H1 (cell line): ENCODE measurements around the gene ADGRL3. TPM values are rescaled to one million over a fixed set of nuclear protein-coding genes. Genes with fewer than 3 reads are reported as not detected.

Source experiments
- CTCF ChIA-PET: fragments of 300-600 bp; sonication (Branson Sonifier 250); formaldehyde crosslinking; loops from one replicate; lab custom pipeline; 2021; ENCODE audit not compliant: partially characterized antibody; lab: Charles Lee
- POLR2A ChIA-PET: fragments of 300-600 bp; sonication (Branson Sonifier 250); formaldehyde crosslinking; loops from one replicate; lab custom pipeline; 2021; ENCODE audit warnings: inconsistent platforms; ENCODE audit not compliant: partially characterized antibody; lab: Charles Lee
- DNase-seq, 2 experiments: peaks; one replicate each; pipeline versions ENCODE4 v3.0.0 to v3.0.0-alpha.2; 2010 to 2022; ENCODE audit warnings: low spot score in 2 of 2, low read depth in 1 of 2, mixed read lengths in 1 of 2
- FAIRE-seq: peaks from 2 replicates; lab custom pipeline; 2011; peaks lifted over from hg19 to GRCh38; lab: Jason Lieb, UNC
- H2AFZ ChIP-seq: 2 replicates; pipeline ENCODE4 v1.8.1; 2012; ENCODE audit warnings: low read length, inconsistent platforms
- H2AK5ac ChIP-seq: 2 replicates; pipeline ENCODE4 v1.6.1; 2013; ENCODE audit warnings: low read depth, low read length
- H2BK120ac ChIP-seq: replicated peaks from 2 replicates; pipeline ENCODE3; 2013; ENCODE audit warnings: low read depth, low read length, inconsistent platforms
- H2BK12ac ChIP-seq: 2 replicates; pipeline ENCODE4 v1.6.1; 2013; ENCODE audit warnings: low read depth, low read length
- H2BK15ac ChIP-seq: 2 replicates; pipeline ENCODE4 v1.6.1; 2013; ENCODE audit warnings: low read length
- H2BK20ac ChIP-seq: 2 replicates; pipeline ENCODE4 v1.6.1; 2013; ENCODE audit warnings: low read length
- H2BK5ac ChIP-seq: 2 replicates; pipeline ENCODE4 v1.6.1; 2013; ENCODE audit warnings: low read depth, low read length
- H3K14ac ChIP-seq: 2 replicates; pipeline ENCODE4 v1.6.1; 2013; ENCODE audit warnings: inconsistent platforms; ENCODE audit not compliant: insufficient read length
- H3K18ac ChIP-seq: 2 replicates; pipeline ENCODE4 v1.6.1; 2013; ENCODE audit warnings: low read length; ENCODE audit errors: extremely low read depth
- H3K23ac ChIP-seq: 2 replicates; pipeline ENCODE4 v1.6.1; 2013; ENCODE audit warnings: inconsistent platforms; ENCODE audit not compliant: insufficient read length
- H3K23me2 ChIP-seq: 2 replicates; pipeline ENCODE4 v1.6.1; 2013; ENCODE audit warnings: low read depth, low read length
- H3K27ac ChIP-seq: 2 replicates; pipeline ENCODE4 v1.6.1; 2011; ENCODE audit warnings: low read depth, low read length, inconsistent platforms
- H3K27me3 ChIP-seq, 4 experiments: replicated peaks in 1 of 4; 1 replicate in 1 of 4; 2 replicates in 3 of 4; pipeline versions ENCODE4 v1.6.1 to v1.8.1; 2011 to 2013; ENCODE audit warnings: low read length in 3 of 4, mild to moderate bottlenecking in 3 of 4, inconsistent platforms in 2 of 4, mixed read lengths in 2 of 4, moderate library complexity in 1 of 4; ENCODE audit not compliant: control insufficient read depth in 3 of 4, insufficient read depth in 3 of 4; ENCODE audit errors: extremely low read depth in 1 of 4
- H3K36me3 ChIP-seq, 4 experiments: 2 replicates each; pipeline versions ENCODE4 v1.6.1 to v1.8.1; 2011 to 2013; ENCODE audit warnings: mild to moderate bottlenecking in 4 of 4, low read length in 3 of 4, moderate library complexity in 2 of 4, control low read depth in 1 of 4, inconsistent platforms in 1 of 4; ENCODE audit not compliant: insufficient read depth in 4 of 4, control insufficient read depth in 2 of 4
- H3K4ac ChIP-seq: replicated peaks from 2 replicates; pipeline ENCODE3; 2013; ENCODE audit warnings: low read length, low read depth, mixed read lengths, inconsistent platforms; ENCODE audit not compliant: insufficient read length
- H3K4me1 ChIP-seq, 4 experiments: replicated peaks in 1 of 4; 1 replicate in 1 of 4; 2 replicates in 3 of 4; pipeline versions ENCODE4 v1.6.1 to v1.8.1; 2011 to 2013; ENCODE audit warnings: low read length in 3 of 4, inconsistent platforms in 2 of 4, mixed read lengths in 1 of 4; ENCODE audit not compliant: insufficient read depth in 4 of 4, control insufficient read depth in 3 of 4
- H3K4me2 ChIP-seq, 2 experiments: 2 replicates each; pipeline versions ENCODE4 v1.6.1 to v1.8.1; 2011 to 2013; ENCODE audit warnings: low read depth in 2 of 2, low read length in 2 of 2, control low read depth in 1 of 2, inconsistent platforms in 1 of 2, mild to moderate bottlenecking in 1 of 2; ENCODE audit not compliant: insufficient read depth in 1 of 2
- H3K4me3 ChIP-seq, 4 experiments: fragments of 200-600, 300-600 bp in 1 of 4; sonication (generic), shearing (Covaris generic), sonication (Bioruptor Twin) in 1 of 4; 2 replicates each; pipeline versions ENCODE4 v1.5.1 to v1.8.1; 2011 to 2016; ENCODE audit warnings: low read length in 4 of 4, low read depth in 3 of 4, control low read depth in 2 of 4, inconsistent platforms in 2 of 4, mild to moderate bottlenecking in 2 of 4, mixed read lengths in 1 of 4, moderate library complexity in 1 of 4; ENCODE audit not compliant: insufficient read depth in 2 of 4; ENCODE audit errors: extremely low read depth in 1 of 4
- H3K56ac ChIP-seq: replicated peaks from 2 replicates; pipeline ENCODE3; 2013; ENCODE audit warnings: low read depth, mild to moderate bottlenecking, mixed read lengths, low read length, inconsistent platforms; ENCODE audit not compliant: insufficient read length
- H3K79me1 ChIP-seq: 2 replicates; pipeline ENCODE4 v1.6.1; 2013; ENCODE audit warnings: low read depth, low read length, control low read depth
- H3K79me2 ChIP-seq, 2 experiments: 2 replicates each; pipeline versions ENCODE4 v1.6.1 to v1.8.1; 2012 to 2013; ENCODE audit warnings: low read length in 2 of 2, mild to moderate bottlenecking in 2 of 2, inconsistent platforms in 1 of 2; ENCODE audit not compliant: insufficient read depth in 2 of 2, control insufficient read depth in 1 of 2
- H3K9ac ChIP-seq, 4 experiments: replicated peaks in 1 of 4; 1 replicate in 1 of 4; 2 replicates in 3 of 4; pipeline versions ENCODE4 v1.6.1 to v1.8.1; 2011 to 2013; ENCODE audit warnings: low read depth in 3 of 4, low read length in 3 of 4, control low read depth in 2 of 4, mild to moderate bottlenecking in 2 of 4, moderate library complexity in 2 of 4, inconsistent platforms in 1 of 4; ENCODE audit errors: extremely low read depth in 1 of 4
- H3K9me3 ChIP-seq, 2 experiments: 2 replicates each; pipeline versions ENCODE4 v1.6.1 to v1.8.1; 2012 to 2013; ENCODE audit warnings: mild to moderate bottlenecking in 2 of 2, moderate library complexity in 2 of 2, control low read depth in 1 of 2, inconsistent platforms in 1 of 2, low read depth in 1 of 2, low read length in 1 of 2, mixed read lengths in 1 of 2; ENCODE audit not compliant: insufficient read depth in 2 of 2
- H4K20me1 ChIP-seq, 2 experiments: replicated peaks in 1 of 2; 2 replicates each; pipeline versions ENCODE3 to v1.8.1; 2011 to 2013; ENCODE audit warnings: inconsistent platforms in 2 of 2, low read length in 2 of 2, mild to moderate bottlenecking in 1 of 2; ENCODE audit not compliant: insufficient read depth in 2 of 2, control insufficient read depth in 1 of 2
- H4K5ac ChIP-seq: 2 replicates; pipeline ENCODE4 v1.6.1; 2013; ENCODE audit warnings: low read length, low read depth, mixed read lengths, inconsistent platforms; ENCODE audit not compliant: insufficient read length
- H4K8ac ChIP-seq: 2 replicates; pipeline ENCODE4 v1.8.0; 2013; ENCODE audit warnings: mild to moderate bottlenecking, moderate library complexity, low read length, inconsistent platforms; ENCODE audit not compliant: insufficient read depth; ENCODE audit errors: extremely low read depth
- H4K91ac ChIP-seq: replicated peaks from 2 replicates; pipeline ENCODE3; 2013; ENCODE audit warnings: low read length, mixed read lengths, inconsistent platforms; ENCODE audit not compliant: insufficient read length
- BACH1 ChIP-seq: IDR thresholded peaks from 2 replicates; pipeline ENCODE4 v1.6.1; 2012; ENCODE audit warnings: low read length, improper control_type of control experiment
- BRCA1 ChIP-seq: IDR thresholded peaks from 2 replicates; pipeline ENCODE4 v1.6.1; 2012; ENCODE audit warnings: low read depth, low read length, improper control_type of control experiment
- CREB1 ChIP-seq: IDR thresholded peaks from 2 replicates; pipeline ENCODE4 v1.6.1; 2012; ENCODE audit warnings: inconsistent platforms
- JUN ChIP-seq: IDR thresholded peaks from 2 replicates; pipeline ENCODE4 v1.6.1; 2011; ENCODE audit warnings: low read depth, mild to moderate bottlenecking, improper control_type of control experiment, low read length
- JUND ChIP-seq: IDR thresholded peaks from 2 replicates; pipeline ENCODE4 v1.6.1; 2011; ENCODE audit warnings: mild to moderate bottlenecking, improper control_type of control experiment, low read length
- MAFK ChIP-seq: IDR thresholded peaks from 2 replicates; pipeline ENCODE4 v1.6.1; 2012; ENCODE audit warnings: low read depth, mild to moderate bottlenecking, improper control_type of control experiment, low read length
- NANOG ChIP-seq: IDR thresholded peaks from 2 replicates; pipeline ENCODE4 v1.6.1; 2011; ENCODE audit warnings: low read length, low read depth, mild to moderate bottlenecking, inconsistent platforms; ENCODE audit not compliant: insufficient read depth, poor library complexity, severe bottlenecking
- NRF1 ChIP-seq: IDR thresholded peaks from 2 replicates; pipeline ENCODE4 v1.6.1; 2011; ENCODE audit warnings: mild to moderate bottlenecking, low read depth, low read length, improper control_type of control experiment
- SIX5 ChIP-seq: IDR thresholded peaks from 2 replicates; pipeline ENCODE4 v1.6.1; 2011; ENCODE audit warnings: mild to moderate bottlenecking, low read depth, low read length
- SRF ChIP-seq: IDR thresholded peaks from 2 replicates; pipeline ENCODE4 v1.6.1; 2011; ENCODE audit warnings: mild to moderate bottlenecking, low read depth, low read length, moderate library complexity
- YY1 ChIP-seq: IDR thresholded peaks from 2 replicates; pipeline ENCODE4 v1.6.1; 2011; ENCODE audit warnings: low read depth, mild to moderate bottlenecking, low read length
- WGBS, 2 experiments: shearing (Covaris generic) in 1 of 2; methylation state at CpG; one replicate each; pipeline versions ENCODE4 v1.1.6 to v1.1.7; 2013 to 2015; ENCODE audit warnings: low lambda C conversion rate in 2 of 2, mixed read lengths in 2 of 2, inconsistent platforms in 1 of 2, low coverage in 1 of 2, missing lambda C conversion rate in 1 of 2; ENCODE audit not compliant: insufficient replicate concordance in 2 of 2, insufficient coverage in 1 of 2, insufficient read length in 1 of 2; ENCODE audit errors: extremely low coverage in 1 of 2, missing lambda C conversion rate in 1 of 2; 5-methylcytosine and 5-hydroxymethylcytosine counted together
- polyA plus RNA-seq, 7 experiments: library from polyadenylated mRNA; depleted of rRNA in 3 of 7; stranded (reverse) in 5 of 7; unstranded in 2 of 7; fragments of >200 nt in 5 of 7; fragments of 200-250 nt in 2 of 7; gene quantifications; 1 replicate in 5 of 7; 2 replicates in 1 of 7; 4 replicates in 1 of 7; pipeline versions ENCODE4 v1.2.1 to v1.2.3, GENCODE V29; 2011 to 2013; ENCODE audit warnings: missing spikeins in 2 of 7, mixed read lengths in 2 of 7
- total RNA-seq: library from RNA; stranded (reverse); fragmentation: NEBNext Ultra II Directional; extraction: Animal tissue kit (Norgen Biotek cat#: 25700); gene quantifications from 2 replicates; pipeline ENCODE4 v1.2.1, GENCODE V29; 2021

Gene ADGRL3
- total and polyA plus RNA-seq, 2 of the 8 experiments (the other 6 are each of a cell fraction or from before 2014, with no cell fraction given): 6.6 to 13.0 TPM

DNA sequence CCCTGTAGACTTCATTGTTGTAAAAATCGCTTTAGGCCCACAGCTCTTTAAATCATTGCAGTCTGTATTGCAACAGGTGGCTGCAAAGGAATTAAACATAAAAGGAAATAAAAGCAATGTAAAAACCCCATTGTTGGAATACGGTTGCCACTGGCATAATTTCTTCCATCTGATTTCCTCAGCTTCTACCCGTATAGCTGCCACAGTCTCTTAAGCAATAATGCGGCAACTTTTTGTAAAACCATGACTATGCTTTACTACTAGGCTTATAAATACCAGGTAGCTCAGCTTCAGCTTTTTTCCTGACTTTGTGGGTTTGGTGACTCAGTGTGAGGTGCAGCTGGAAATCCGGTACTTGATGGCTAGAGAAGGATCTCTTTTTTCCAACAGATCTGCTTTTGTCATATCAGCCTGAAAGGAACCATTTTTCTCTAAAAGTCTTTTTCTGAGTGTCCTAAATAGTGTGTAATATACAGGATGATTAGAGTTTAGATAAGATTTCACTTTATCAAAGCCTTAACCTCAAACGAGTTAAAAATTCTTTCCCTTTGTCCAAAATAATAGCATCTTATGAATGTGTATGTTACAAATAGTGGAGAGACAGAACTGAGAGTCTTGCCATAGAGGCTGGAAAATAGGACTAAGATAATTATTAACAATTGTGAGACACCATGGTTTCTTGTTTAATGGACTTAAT is 268.0 kb downstream of the ADGRL3 start:
- DNase-seq: no peak
- H3K4me2 ChIP-seq: no peak overlapping the region

More for the DNA sequence above, 268.0 kb downstream of the ADGRL3 start:
- Histone ChIP-seq H2AFZ (no peak overlapping the region), H2BK5ac (no peak overlapping the region), H3K79me2 (no peaks in the 10 kb centered on the region), H2BK120ac (no peak overlapping the region), H4K91ac (no peak overlapping the region), H3K27ac (no peak overlapping the region), H2BK15ac (no peak overlapping the region), H3K18ac (no peak overlapping the region), H3K56ac (no peak overlapping the region), H3K23me2 (no peaks in the 10 kb centered on the region), H2AK5ac (no peak overlapping the region), H2BK20ac (no peak overlapping the region), H3K27me3 (no peaks in the 10 kb centered on the region), H3K4me1 (0 out of 7 replicates have a peak, but pooled peaks cover 0 to 1% (median 0%) of the 10 kb centered on the region in 4 experiments), H4K20me1 (no peaks in the 10 kb centered on the region), H3K23ac (no peak overlapping the region), H3K9me3 (no peaks in the 10 kb centered on the region), H4K8ac (no peak overlapping the region), H3K79me1 (no peaks in the 10 kb centered on the region), H3K4ac (no peak overlapping the region), H3K14ac (no peak overlapping the region), H3K9ac (no peak overlapping the region), H2BK12ac (no peak overlapping the region), H3K4me3 (no peak overlapping the region), H4K5ac (no peak overlapping the region), H3K36me3 (no peaks in the 10 kb centered on the region)
- ChIA-PET CTCF (interaction anchor here (0.6 kb wide), 1 partner anchor 60 kb away, joined by 3 read pairs; no protein-coding TSS in a partner anchor), POLR2A (no interaction called here)
- whole genome bisulfite sequencing, 2 experiments: 79% methylated on average over 6 of the region's 6 CpGs; no CpG with 5 or more reads in 1 of the 2 experiments
- peak; percentile 39 for FAIRE-seq
- TF ChIP-seq BACH1: no peak
- no peak for TF ChIP-seq SRF
- TF ChIP-seq YY1: no peak
- TF ChIP-seq SIX5: no peak
- TF ChIP-seq NRF1: no peak
- no peak for TF ChIP-seq MAFK
- no peak for TF ChIP-seq NANOG
- TF ChIP-seq JUND: no peak
- no peak for TF ChIP-seq JUN
- no peak for TF ChIP-seq BRCA1
- no peak for TF ChIP-seq CREB1
